Colonic mucosa (tissue), 4 donors: Measurements from ENCODE around the gene ANKRD49. TPM values are rescaled to one million over a fixed set of nuclear protein-coding genes. Genes with fewer than 3 reads are reported as not detected.
A peak's percentile ranks its signal among the peaks of the same experiment; 100 is the strongest.

Source experiments
- DNase-seq: peaks from one replicate; pipeline ENCODE4 v3.0.0-alpha.2; 2020
- H3K27ac ChIP-seq: fragments of 200-600 bp; one replicate; pipeline ENCODE4 v1.8.0; 2021
- H3K27me3 ChIP-seq: fragments of 200-600 bp; one replicate; pipeline ENCODE4 v1.8.0; 2021
- H3K36me3 ChIP-seq: fragments of 200-600 bp; one replicate; pipeline ENCODE4 v1.8.0; 2021
- H3K4me1 ChIP-seq: fragments of 200-600 bp; one replicate; pipeline ENCODE4 v1.8.0; 2021; ENCODE audit warnings: mild to moderate bottlenecking
- H3K4me3 ChIP-seq: fragments of 200-600 bp; one replicate; pipeline ENCODE4 v1.8.0; 2021
- H3K9ac ChIP-seq, 2 donors: one replicate each; pipeline ENCODE4 v1.7.0; 2013; ENCODE audit warnings: control low read depth in 2 of 2, low read depth in 2 of 2, low read length in 2 of 2
- H3K9me3 ChIP-seq: fragments of 200-600 bp; one replicate; pipeline ENCODE4 v1.8.0; 2021
- CTCF ChIP-seq: fragments of 200-600 bp; IDR thresholded peaks from one replicate; pipeline ENCODE4 v1.8.0; 2022; ENCODE audit warnings: antibody characterized with exemption, mild to moderate bottlenecking
- intact Hi-C: fragments of 100-400 bp; cut with DNase I; formaldehyde crosslinking; loops from one replicate; pipeline ENCODE4 v1.14.1; 2022
- total RNA-seq, 2 donors: library from RNA; stranded (reverse); fragmentation: NEBNext Ultra II Directional in 1 of 2; extraction: Animal tissue kit (Norgen Biotek cat#: 25700) in 1 of 2; gene quantifications; one replicate each; pipeline ENCODE4 v1.2.1, GENCODE V29; 2021
- donor health status: healthy.
- donor health status: DM: no; HTN: no; CAD: no.
- donor health status: DM: no; HTN: no; CAD: no.

Gene ANKRD49
- total RNA-seq, 2 donors from 2014 or later, result 10.7 to 14.6 TPM

GRCh38 chr11:94507485-94507884, 13.7 kb downstream of the ANKRD49 start:
- no peaks in the 10 kb centered on the region for H3K27me3 ChIP-seq
- H3K4me1 ChIP-seq, result no peaks in the 10 kb centered on the region
- intact Hi-C loops, result loop anchor here (10.0 kb wide), 1 partner anchor 583 kb away; no protein-coding TSS in a partner anchor

GRCh38 chr11:94511932-94512781, 18.4 kb downstream of the ANKRD49 start, which contains the start of gene C11orf97:
Gene C11orf97, plus strand, starts transcription at chr11:94512461. Its CDS starts 68 bp downstream, at chr11:94512529.
- no peaks in the 10 kb centered on the region for H3K36me3 ChIP-seq
- peak within 1 kb of the TSS; percentile 56 for H3K4me3 ChIP-seq
- no peak for TF ChIP-seq CTCF
- no peaks in the 10 kb centered on the region for H3K4me1 ChIP-seq
- H3K9me3 ChIP-seq, result no peaks in the 10 kb centered on the region
- intact Hi-C loops, result no loop called here
- H3K27me3 ChIP-seq, result no peaks in the 10 kb centered on the region
- peak; percentile 63 for DNase-seq
- no peak within 1 kb of the TSS for H3K27ac ChIP-seq
- H3K9ac ChIP-seq, result no peak within 1 kb of the TSS

More at GRCh38 chr11:94507485-94507884, 13.7 kb downstream of the ANKRD49 start:
- Histone ChIP-seq H3K9me3 (no peaks in the 10 kb centered on the region), H3K27ac (no peak overlapping the region), H3K4me3 (no peak overlapping the region), H3K36me3 (no peaks in the 10 kb centered on the region), H3K9ac (no peak overlapping the region)
- DNase-seq, result no peak
- no peak for TF ChIP-seq CTCF

- H3K9me3 ChIP-seq, result no peaks in the 10 kb centered on the region
- no peaks in the 10 kb centered on the region for H3K4me1 ChIP-seq
- H3K9ac ChIP-seq, result no peak overlapping the region
- H3K36me3 ChIP-seq, result no peaks in the 10 kb centered on the region
- TF ChIP-seq CTCF, result no peak
- peak; percentile 68 for DNase-seq
- H3K27ac ChIP-seq, result no peak overlapping the region
- H3K27me3 ChIP-seq, result no peaks in the 10 kb centered on the region
- peak overlapping the region; percentile 56 for H3K4me3 ChIP-seq
- intact Hi-C loops, result no loop called here
These were observed 19.3 kb downstream of the ANKRD49 start for GRCh38 chr11:94513091-94513490.

- Histone ChIP-seq H3K36me3 (no peaks in the 10 kb centered on the region), H3K27me3 (no peaks in the 10 kb centered on the region), H3K4me1 (no peaks in the 10 kb centered on the region), H3K9me3 (no peaks in the 10 kb centered on the region), H3K9ac (no peak overlapping the region), H3K4me3 (no peak overlapping the region), H3K27ac (no peak overlapping the region)
- no peak for DNase-seq
- intact Hi-C loops, result no loop called here
- no peak for TF ChIP-seq CTCF
These were observed 21.6 kb downstream of the ANKRD49 start for GRCh38 chr11:94515398-94515797.

- H3K9me3 ChIP-seq, result no peaks in the 10 kb centered on the region
- no peak overlapping the region for H3K27ac ChIP-seq
- H3K9ac ChIP-seq, result no peak overlapping the region
- no peak for TF ChIP-seq CTCF
- DNase-seq, result no peak
- intact Hi-C loops, result no loop called here
- H3K4me3 ChIP-seq, result no peak overlapping the region
- H3K4me1 ChIP-seq, result no peaks in the 10 kb centered on the region
- H3K27me3 ChIP-seq, result no peaks in the 10 kb centered on the region
- no peaks in the 10 kb centered on the region for H3K36me3 ChIP-seq
These were observed 22.9 kb downstream of the ANKRD49 start for GRCh38 chr11:94516725-94517124.
